Left cardiac atrium (tissue), 4 donors: ENCODE measurements around the gene ZNF415. TPM values are rescaled to one million over a fixed set of nuclear protein-coding genes. Genes with fewer than 3 reads are reported as not detected.
"Not testable (repeated sequence)": the region's sequence is repeated elsewhere in the genome, so short reads cannot be mapped to it uniquely, and the experiment has no call there.

Experiments
- ATAC-seq, 2 donors: fragments of 200-7000 bp; cut with Tn5 transposase; one replicate each; pipeline ENCODE4 v1.9.1; 2020; ENCODE audit warnings: mild to moderate bottlenecking in 2 of 2, moderate library complexity in 2 of 2
- DNase-seq: peaks from one replicate; pipeline ENCODE4 v3.0.0-alpha.2; 2020
- intact Hi-C, 2 donors: fragments of 100-400 bp; cut with DNase I; formaldehyde crosslinking; loops; one replicate each; pipeline versions ENCODE4 v1.14.1 to v1.15.1; 2022 to 2023
- long read RNA-seq: library from polyadenylated mRNA; unstranded; transcript quantifications from one replicate; pipeline ENCODE4 v2.0.0, GENCODE V29; 2021
- total RNA-seq, 2 donors: library from RNA; stranded (reverse); fragmentation: NEBNext Ultra II Directional; extraction: Animal tissue kit (Norgen Biotek cat#: 25700); gene quantifications; one replicate each; pipeline ENCODE4 v1.2.1, GENCODE V29; 2021
- donor health status: DM: no; HTN: yes; CAD: no.
- donor health status: DM: no; HTN: yes; CAD: no; lungs with severe emphysema.
- donor health status: DM: yes; HTN: yes; CAD: no.
- donor health status: Dilated cardiomyopathy.

The ZNF415 gene
- 10 to 100 TPM; 19.5 to 23.0 TPM for total RNA-seq
- long read RNA-seq, partial matches to known transcripts: 2 of 11 reads
- long read RNA-seq, other reads (novel, unspliced or antisense): 6 of 11 reads

DNA sequence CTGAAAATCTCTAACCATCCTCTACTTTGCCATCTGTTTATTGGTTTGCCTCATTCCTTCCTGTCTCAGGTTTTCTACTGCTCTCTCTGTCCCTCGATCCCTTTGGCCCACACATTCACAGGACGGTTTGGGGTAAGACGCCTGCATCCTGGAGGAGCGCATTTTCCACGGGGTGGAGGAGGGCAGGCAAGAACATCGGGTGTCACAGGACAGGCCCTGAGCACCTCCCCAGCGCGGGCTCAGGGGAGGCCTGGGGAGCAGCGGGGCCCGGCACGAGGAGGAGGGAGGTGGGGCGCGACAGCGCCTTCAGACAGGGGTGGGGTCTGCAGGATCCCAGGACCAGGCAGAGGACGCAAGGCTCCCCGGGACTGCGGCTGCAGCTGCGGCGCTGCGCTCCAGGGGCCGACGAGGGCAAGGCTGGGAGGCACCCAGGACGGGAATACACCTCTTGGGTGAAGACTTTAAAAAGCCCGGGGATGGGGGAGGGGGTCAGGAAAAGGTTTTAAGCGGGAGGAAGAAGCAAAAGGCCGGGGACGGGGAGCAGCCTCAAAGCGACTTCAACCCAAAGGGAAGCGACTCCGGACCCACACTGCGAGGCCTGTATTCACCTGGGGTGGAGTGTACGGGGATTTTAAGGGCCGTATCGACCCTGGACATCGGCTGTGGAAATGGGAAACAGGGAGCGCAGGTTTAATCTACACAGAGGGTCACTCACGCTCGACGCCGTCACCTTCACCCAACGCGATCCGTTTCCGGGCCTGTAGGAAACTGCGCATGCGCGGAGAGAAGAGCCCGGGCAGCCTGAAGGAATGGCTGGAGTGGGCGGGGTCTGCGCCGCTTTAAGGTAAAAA, at the start of gene ZNF415:
TSS of gene ZNF415 (minus strand) at position 770 of the 851 bp plus-strand sequence. CDS start 10,234 bp downstream, outside the sequence.
- DNase-seq: peak; percentile 95
- ATAC-seq: peak; percentile 96 to 98
- intact Hi-C loops: no loop called here

- ATAC-seq (no peak), DNase-seq (no peak)
- intact Hi-C loops: no loop called here
Observed at GRCh38 chr19:53182202-53182601, 49.5 kb upstream of the ZNF415 start.

DNA sequence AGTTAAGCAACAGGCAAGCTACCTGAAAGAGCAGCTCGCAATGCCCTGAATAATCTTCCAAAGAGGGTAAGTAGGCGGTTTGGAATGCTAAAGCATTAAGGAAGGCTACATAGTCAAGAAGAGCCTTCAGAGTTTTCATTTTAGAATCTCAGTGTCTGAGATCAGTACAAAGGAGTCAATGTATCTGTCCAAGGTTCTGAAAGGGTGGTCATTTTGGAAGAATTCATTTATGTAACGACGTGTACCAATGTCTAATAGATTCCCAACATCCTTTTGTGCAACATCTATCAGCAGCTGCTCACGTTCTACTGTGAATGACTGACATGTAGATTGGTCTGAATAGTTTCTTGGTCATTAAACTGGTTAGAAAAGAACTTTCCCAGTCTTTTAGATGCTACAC, 45.3 kb upstream of the ZNF415 start:
- intact Hi-C loops: no loop called here
- no peak for ATAC-seq
- DNase-seq: no peak

GRCh38 chr19:53172889-53173288, 40.2 kb upstream of the ZNF415 start:
- ATAC-seq: no peak
- DNase-seq: no peak
- intact Hi-C loops: no loop called here

DNA sequence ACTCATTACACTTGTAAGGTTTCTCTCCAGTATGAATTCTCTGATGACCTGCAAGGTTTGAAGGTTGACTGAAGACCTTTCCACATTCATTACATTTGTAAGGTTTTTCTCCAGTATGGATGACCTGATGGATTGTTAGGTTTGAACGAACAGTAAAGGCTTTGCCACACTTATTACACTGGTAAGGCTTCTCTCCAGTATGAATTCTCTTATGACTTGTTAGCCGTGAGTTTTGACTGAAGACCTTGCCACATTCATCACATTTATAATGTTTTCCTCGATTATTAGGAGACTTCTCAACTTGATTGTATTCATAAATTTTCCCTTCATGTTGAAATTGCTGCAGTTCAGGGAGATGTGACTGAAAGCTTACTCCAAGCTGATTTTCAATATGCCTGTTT, 33.0 kb upstream of the ZNF415 start:
- no peak for DNase-seq
- ATAC-seq: no peak

DNA sequence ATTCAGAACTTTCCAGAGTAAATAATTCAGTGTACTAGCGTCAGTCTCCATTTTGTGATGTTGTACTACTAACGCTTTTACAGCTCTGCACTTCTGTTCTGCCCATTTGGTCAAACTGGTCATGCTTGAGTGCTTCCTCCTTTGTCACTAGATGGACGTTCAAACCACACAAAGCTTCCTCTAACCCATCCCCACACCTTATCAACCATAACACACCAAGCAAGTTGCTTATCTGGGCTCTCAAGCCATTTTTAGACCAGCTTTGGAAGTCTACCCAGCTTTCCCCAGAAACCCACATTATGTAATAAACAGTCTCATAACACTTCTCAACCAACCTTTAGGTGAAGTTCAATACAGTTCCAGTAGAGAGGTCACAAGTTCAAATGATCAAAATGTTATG, 28.4 kb upstream of the ZNF415 start:
- intact Hi-C loops: no loop called here
- DNase-seq: no peak
- ATAC-seq: no peak

More for the DNA sequence above, 33.0 kb upstream of the ZNF415 start:
- intact Hi-C loops: no loop called here

- DNase-seq (no peak), ATAC-seq (no peak)
- intact Hi-C loops: no loop called here
Observed at GRCh38 chr19:53160350-53160749, 27.6 kb upstream of the ZNF415 start.

DNA sequence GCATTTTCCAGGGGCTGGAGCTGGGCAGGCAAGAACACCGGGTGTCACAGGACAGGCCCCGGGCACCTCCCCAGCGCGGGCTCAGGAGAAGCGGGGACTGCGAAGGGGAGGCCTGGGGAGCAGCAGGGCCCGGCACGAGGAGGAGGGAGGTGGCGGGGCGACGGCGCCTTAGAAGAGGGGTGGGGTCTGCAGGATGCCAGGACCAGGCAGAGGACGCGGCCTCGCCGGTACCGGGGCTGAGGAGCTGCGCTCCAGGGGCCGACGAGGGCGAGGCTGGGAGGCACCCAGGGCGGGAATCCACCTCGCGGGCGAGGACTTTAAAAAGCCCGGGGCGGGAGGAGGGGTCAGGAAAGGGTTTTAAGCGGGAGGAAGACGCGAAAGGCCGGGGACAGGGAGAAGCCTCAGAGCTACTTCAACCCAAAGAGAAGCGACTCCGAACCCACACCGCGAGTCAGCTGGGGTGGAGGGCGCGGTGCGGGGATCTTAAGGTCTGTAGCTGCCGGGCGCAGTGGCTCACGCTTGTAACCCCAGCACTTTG, 25.5 kb upstream of the ZNF415 start:
- peak; percentile 55 to 72 for ATAC-seq
- intact Hi-C loops: no loop called here
- peak; percentile 54 for DNase-seq

GRCh38 chr19:53157626-53158025, 24.9 kb upstream of the ZNF415 start:
- intact Hi-C loops: no loop called here
- DNase-seq (peak; percentile 25), ATAC-seq (peak; percentile 21 to 41)

DNA sequence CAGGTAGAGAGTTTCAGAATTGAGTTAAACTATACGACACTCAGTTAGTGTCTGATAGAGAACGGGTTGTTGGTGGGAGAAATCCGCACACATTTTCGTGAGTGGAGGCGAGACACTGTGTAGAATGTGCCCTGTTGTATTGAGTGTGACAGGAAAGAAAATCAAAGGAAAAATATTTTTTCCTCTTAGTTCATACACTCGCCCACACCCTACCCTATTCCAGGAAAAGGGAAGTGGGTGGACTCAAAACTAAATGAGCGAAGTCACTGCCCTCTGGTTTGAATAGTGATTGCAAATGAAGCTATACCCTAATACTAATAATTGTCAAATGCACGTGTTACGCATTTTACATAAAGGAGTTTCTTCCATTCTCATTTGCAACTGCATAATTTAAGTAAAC, 24.1 kb upstream of the ZNF415 start:
- intact Hi-C loops: no loop called here
- ATAC-seq (no peak), DNase-seq (no peak)

DNA sequence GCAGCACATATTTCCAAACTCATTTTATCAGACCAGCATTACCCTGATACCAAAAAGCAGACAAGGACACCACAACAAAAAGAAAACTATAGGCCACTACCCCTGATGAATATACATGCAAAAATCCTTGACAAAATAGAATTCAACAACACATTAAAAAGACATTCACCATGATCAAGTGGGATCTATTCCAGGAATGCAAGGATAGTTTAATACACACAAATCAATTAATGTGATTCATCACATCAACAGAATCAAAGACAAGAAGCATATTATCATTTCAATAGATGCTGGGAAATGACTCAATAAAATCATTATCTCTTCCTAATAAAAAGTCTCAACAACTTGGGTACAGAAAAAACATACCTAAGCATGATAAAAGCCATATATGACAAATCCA, 14.9 kb upstream of the ZNF415 start:
- ATAC-seq: no peak
- DNase-seq: no peak
- intact Hi-C loops: no loop called here

- intact Hi-C loops: no loop called here
- no peak for ATAC-seq
Observed at GRCh38 chr19:53140351-53140750, 7.6 kb upstream of the ZNF415 start.

DNA sequence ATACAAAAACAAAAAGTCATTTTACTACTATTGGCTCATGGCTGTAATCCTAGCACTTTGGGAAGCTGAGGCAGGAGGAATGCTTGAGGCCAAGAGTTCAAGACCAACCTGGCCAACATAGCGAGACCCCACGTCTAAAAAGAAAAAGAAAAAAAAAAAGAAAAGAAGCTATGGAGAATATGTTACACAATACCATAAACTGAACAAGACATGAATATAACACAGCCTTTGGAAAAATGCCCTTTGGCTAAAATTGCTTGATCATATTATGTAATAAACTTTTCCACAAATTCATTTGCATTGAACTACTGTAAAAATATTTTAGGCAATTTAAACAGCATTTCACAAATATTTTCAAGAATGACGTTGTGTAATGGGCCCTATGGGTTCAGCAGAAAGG, 3.7 kb upstream of the ZNF415 start:
- intact Hi-C loops: no loop called here
- DNase-seq (no peak), ATAC-seq (no peak)

More at GRCh38 chr19:53140351-53140750, 7.6 kb upstream of the ZNF415 start:
- no peak for DNase-seq

GRCh38 chr19:53131727-53132126, 983 bp downstream of the ZNF415 start:
- ATAC-seq: peak in 1 of 2 donors; percentile 28
- intact Hi-C loops: no loop called here
- no peak for DNase-seq

DNA sequence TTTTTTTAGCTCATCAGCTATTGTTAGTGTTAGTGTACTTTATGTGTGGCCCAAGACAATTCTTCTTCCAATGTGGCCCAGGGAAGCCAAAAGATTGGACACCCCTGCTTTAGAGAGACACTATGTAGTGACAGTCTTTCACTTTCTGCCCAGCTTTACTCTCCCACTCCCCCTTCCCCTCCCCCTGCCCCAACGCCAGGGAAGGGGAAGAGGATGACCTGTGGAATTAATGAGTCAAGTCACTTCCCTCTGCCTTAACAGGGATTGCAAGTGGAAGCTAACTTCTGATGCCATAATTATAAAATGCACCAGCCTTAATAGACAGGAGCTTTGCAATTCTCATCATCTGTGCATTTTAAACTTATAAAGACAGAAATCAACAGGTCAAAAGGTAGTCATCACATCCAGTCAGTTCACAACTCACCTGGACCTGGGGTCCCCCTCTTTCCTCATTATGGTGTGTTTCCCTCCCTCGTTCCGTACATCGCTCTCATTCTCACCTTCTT, 1.6 kb downstream of the ZNF415 start:
- no peak for DNase-seq
- intact Hi-C loops: no loop called here
- no peak for ATAC-seq

GRCh38 chr19:53130506-53130905, 2.2 kb downstream of the ZNF415 start:
- ATAC-seq: no peak

DNA sequence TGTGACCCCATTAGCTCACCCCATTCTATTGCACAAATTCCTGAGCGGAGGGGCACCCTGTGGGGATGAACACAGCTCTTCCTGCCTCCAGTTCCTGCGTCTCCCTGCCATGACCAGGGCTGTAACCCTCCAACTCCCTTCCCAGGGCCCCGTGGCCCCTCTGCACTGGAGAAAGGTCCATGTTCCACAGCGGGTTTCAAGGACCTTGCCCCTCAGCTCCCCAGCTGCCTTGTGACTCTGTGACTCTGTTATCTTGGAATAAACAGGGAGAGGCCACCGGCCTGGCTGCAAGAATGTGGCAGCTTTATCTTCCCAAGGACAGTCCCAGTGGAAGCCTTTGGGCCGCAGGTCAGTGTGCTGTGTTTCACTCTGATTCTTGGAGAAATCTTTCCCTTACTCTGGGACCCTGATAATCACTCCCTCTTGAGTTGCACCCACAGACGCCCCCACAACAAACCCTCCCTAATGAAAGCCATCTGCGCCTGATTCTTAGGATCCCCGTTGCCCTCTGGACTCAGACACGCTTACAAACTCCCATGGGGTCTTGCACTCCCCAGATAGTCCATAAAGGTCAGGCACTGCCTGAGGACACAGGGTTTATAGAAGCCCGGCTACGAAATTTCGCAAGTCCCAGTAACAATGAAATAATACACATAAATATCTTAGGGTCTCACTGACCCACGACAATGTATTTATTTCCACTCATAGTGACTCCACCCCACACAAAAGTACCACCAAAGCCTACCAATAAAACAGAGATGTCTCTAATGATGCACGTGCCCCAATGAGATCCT, 5.8 kb downstream of the ZNF415 start:
- peak; percentile 49 to 67 for ATAC-seq
- DNase-seq, intact Hi-C loops: not testable (repeated sequence)

More at GRCh38 chr19:53130506-53130905, 2.2 kb downstream of the ZNF415 start:
- intact Hi-C loops: no loop called here
- peak; percentile 33 for DNase-seq

DNA sequence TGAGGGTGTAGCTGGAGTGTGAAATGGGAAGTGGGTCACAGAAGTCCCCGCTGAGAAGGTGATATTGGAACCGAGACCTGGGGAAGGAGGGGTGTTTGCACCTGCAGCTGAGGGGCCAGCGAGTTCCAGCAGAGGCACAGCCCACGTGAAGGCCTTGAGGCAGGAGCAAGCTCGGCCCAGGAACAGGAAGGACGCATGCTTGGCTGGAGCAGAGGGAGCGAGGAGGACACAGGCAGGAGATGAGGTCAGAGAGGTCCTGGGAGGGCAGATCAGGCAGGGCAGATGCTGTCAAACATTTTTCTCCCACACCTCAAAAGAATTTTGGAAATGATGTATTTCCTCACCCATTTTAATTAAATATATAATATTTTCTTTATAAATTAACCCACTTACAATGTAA, 9.3 kb downstream of the ZNF415 start:
- ATAC-seq: no peak
- DNase-seq: no peak
- intact Hi-C loops: no loop called here

DNA sequence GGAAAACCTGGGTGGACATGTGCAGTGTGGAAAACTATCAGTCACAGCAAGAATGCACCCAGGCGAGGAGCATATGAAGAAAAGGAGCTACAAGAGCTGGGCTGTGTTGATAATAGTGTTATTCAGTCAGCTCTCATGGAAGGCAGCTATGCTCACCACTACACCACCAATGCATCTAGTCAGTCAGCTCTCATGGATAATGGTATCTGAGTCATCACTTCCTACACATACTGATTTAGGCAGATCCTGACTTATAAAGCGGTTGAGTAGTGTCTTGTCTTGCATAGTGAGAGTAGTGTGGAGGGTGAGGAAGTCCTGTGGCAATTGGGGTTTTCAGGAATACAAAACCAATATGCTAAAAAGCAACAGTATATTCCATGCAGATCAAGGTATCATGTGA, 20.4 kb downstream of the ZNF415 start:
- ATAC-seq: no peak
- intact Hi-C loops: no loop called here
- no peak for DNase-seq

DNA sequence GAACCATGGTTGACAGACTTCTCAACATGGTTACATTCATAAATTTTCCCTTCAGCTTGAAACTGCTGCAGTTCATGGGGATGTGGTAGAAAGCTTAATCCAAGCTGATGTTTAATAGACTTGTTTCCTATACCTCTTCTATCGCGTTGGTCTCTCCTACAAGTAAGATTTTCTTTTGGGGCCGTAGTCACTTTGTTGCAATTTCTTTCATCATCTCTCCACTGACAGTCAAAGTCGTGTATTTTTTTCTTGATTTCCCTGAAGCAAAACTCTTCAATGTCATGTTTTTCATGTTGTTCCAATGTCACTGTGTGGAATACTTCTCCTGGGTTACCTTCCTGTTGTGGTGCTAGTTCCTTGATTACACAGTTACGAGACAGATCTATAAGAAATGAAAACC, 23.2 kb downstream of the ZNF415 start:
- intact Hi-C loops: no loop called here
- ATAC-seq: no peak
- no peak for DNase-seq
